ENCODE results near the gene ROBO1.

The ROBO1 gene

DNA sequence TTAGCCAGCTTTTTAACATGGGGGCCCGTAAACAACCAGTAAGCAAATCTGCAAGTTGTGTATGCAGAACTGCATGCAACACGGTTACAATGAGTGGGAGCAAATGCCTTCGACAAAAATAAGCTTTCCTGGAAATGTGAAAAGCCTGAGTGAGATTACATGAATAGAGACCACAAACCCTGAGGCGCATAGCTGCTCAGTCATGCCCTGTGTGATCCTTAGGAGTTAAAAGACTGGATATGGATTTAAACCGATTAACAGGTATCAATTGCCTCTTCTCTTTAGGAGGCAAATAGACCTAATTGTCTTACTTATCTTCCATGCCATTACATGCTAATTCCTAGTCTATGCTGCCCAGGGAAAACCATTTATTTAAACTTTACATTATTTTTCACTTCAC lies 810.3 kb downstream of the ROBO1 start:
- H3K9me3 ChIP-seq: no peaks in the 10 kb centered on the region
- no peak overlapping the region for H3K4me3 ChIP-seq (ENCODE audit: low read depth in 1 of 2, low read length in 1 of 2)
- no peak overlapping the region for H3K27ac ChIP-seq
- no peaks in the 10 kb centered on the region for H3K4me1 ChIP-seq (ENCODE audit: control insufficient read depth in 1 of 2, insufficient read depth in 1 of 2, low read depth in 1 of 2, low read length in 1 of 2)
- no peak for TF ChIP-seq CTCF (IDR thresholded peaks at IDR 0.05)
- H3K36me3 ChIP-seq: no peaks in the 10 kb centered on the region
- no peaks in the 10 kb centered on the region for H3K27me3 ChIP-seq

GRCh38 chr3:78951342-78951945 lies 816.4 kb downstream of the ROBO1 start:
- no peak overlapping the region for H3K4me3 ChIP-seq (ENCODE audit: low read depth in 1 of 2, low read length in 1 of 2)
- no peak overlapping the region for H3K27ac ChIP-seq
- no peaks in the 10 kb centered on the region for H3K9me3 ChIP-seq
- H3K4me1 ChIP-seq (ENCODE audit: control insufficient read depth in 1 of 2, insufficient read depth in 1 of 2, low read depth in 1 of 2, low read length in 1 of 2): no peaks in the 10 kb centered on the region
- no peaks in the 10 kb centered on the region for H3K36me3 ChIP-seq
- no peaks in the 10 kb centered on the region for H3K27me3 ChIP-seq
- TF ChIP-seq CTCF (IDR thresholded peaks at IDR 0.05): no peak

DNA sequence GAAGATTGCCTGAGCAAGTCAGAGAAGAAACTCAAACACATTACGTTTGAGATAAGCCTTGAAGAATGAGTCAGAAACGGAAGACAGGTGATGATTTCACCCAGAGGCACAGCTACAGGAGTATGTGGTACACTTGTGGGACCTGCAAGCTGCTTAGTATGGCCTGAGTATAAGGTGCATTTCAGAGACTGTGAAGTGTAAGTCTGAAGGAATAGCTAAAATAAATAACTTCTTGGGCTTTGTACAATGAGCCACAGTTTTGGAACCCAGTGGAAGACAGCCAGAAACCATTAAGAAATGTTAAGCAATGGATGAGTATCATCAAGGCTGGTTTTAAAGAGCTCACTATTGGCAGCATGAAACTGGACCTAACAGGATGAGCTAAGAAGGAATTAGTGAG lies 826.2 kb downstream of the ROBO1 start:
- Histone ChIP-seq H3K9me3 (no peaks in the 10 kb centered on the region), H3K4me3 (ENCODE audit: low read depth in 1 of 2, low read length in 1 of 2) (no peak overlapping the region), H3K27me3 (no peaks in the 10 kb centered on the region), H3K27ac (no peak overlapping the region), H3K36me3 (no peaks in the 10 kb centered on the region), H3K4me1 (ENCODE audit: control insufficient read depth in 1 of 2, insufficient read depth in 1 of 2, low read depth in 1 of 2, low read length in 1 of 2) (no peaks in the 10 kb centered on the region)
- no peak for TF ChIP-seq CTCF (IDR thresholded peaks at IDR 0.05)

- no peak overlapping the region for H3K4me3 ChIP-seq (ENCODE audit: low read depth in 1 of 2, low read length in 1 of 2)
- no peak overlapping the region for H3K27ac ChIP-seq
- no peak for TF ChIP-seq CTCF (IDR thresholded peaks at IDR 0.05)
- no peaks in the 10 kb centered on the region for H3K4me1 ChIP-seq (ENCODE audit: control insufficient read depth in 1 of 2, insufficient read depth in 1 of 2, low read depth in 1 of 2, low read length in 1 of 2)
- no peaks in the 10 kb centered on the region for H3K27me3 ChIP-seq
- no peaks in the 10 kb centered on the region for H3K9me3 ChIP-seq
- no peaks in the 10 kb centered on the region for H3K36me3 ChIP-seq
Measured at GRCh38 chr3:78940626-78941025, 827.2 kb downstream of the ROBO1 start.

- H3K27me3 ChIP-seq: no peaks in the 10 kb centered on the region
- no peaks in the 10 kb centered on the region for H3K36me3 ChIP-seq
- no peak overlapping the region for H3K4me3 ChIP-seq (ENCODE audit: low read depth in 1 of 2, low read length in 1 of 2)
- H3K4me1 ChIP-seq (ENCODE audit: control insufficient read depth in 1 of 2, insufficient read depth in 1 of 2, low read depth in 1 of 2, low read length in 1 of 2): no peaks in the 10 kb centered on the region
- TF ChIP-seq CTCF (IDR thresholded peaks at IDR 0.05): no peak
- no peak overlapping the region for H3K27ac ChIP-seq
- H3K9me3 ChIP-seq: no peaks in the 10 kb centered on the region
Measured at GRCh38 chr3:78940128-78940527, 827.7 kb downstream of the ROBO1 start.

- TF ChIP-seq CTCF (IDR thresholded peaks at IDR 0.05): no peak
- no peaks in the 10 kb centered on the region for H3K9me3 ChIP-seq
- H3K27ac ChIP-seq: no peak overlapping the region
Measured at GRCh38 chr3:78937475-78937874, 830.3 kb downstream of the ROBO1 start.

More at GRCh38 chr3:78937475-78937874, 830.3 kb downstream of the ROBO1 start:
- Histone ChIP-seq H3K36me3 (no peaks in the 10 kb centered on the region), H3K4me3 (ENCODE audit: low read depth in 1 of 2, low read length in 1 of 2) (no peak overlapping the region), H3K27me3 (no peaks in the 10 kb centered on the region), H3K4me1 (ENCODE audit: control insufficient read depth in 1 of 2, insufficient read depth in 1 of 2, low read depth in 1 of 2, low read length in 1 of 2) (no peaks in the 10 kb centered on the region)
